ENCODE data around the gene SLC39A10. TPM values are rescaled to one million over a fixed set of nuclear protein-coding genes. Genes with fewer than 3 reads are reported as not detected.

SLC39A10 gene
- total and polyA plus RNA-seq, 9 of the 15 experiments (the other 6 are each of a cell fraction or from before 2014, with no cell fraction given): 12.5 to 40.1 (median 23.1) TPM

DNA sequence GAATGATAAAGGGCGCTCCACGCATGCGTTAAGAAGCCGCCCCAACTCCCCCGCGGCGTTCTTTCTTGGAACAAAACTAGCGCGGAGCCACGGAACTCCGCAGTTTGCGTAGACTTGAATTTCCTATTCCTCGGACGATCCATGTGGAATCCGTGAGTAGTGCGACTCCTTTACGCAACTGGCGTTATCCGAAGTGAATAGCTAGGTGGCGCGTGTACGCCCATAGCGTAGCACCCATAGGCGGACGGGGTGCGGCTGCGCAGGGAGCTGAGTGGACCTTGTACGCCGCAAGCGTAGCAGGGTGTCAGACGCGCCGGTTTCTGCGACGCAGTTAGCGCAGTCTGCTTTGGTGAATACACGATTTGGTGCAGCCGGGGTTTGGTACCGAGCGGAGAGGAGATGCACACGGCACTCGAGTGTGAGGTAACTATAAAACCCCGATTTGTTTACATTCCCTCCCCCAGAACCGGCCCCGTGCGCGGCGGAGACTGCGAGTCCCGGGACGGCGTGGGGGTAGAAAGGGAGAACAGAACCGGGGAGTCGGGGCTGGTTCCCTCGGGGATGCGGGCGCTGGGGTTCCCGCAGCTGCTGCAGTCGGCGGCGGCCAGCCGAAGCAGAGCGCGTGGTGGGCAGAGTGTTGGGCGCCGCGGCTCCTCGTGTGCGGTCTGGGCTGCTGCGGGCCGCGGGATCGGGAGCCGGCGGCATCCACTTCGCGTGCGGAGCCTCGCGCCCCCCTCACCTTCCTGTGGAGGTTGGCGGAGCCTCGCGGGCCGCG lies at the start of gene SLC39A10 (continued):
- TF ChIP-seq, protein P1, sequence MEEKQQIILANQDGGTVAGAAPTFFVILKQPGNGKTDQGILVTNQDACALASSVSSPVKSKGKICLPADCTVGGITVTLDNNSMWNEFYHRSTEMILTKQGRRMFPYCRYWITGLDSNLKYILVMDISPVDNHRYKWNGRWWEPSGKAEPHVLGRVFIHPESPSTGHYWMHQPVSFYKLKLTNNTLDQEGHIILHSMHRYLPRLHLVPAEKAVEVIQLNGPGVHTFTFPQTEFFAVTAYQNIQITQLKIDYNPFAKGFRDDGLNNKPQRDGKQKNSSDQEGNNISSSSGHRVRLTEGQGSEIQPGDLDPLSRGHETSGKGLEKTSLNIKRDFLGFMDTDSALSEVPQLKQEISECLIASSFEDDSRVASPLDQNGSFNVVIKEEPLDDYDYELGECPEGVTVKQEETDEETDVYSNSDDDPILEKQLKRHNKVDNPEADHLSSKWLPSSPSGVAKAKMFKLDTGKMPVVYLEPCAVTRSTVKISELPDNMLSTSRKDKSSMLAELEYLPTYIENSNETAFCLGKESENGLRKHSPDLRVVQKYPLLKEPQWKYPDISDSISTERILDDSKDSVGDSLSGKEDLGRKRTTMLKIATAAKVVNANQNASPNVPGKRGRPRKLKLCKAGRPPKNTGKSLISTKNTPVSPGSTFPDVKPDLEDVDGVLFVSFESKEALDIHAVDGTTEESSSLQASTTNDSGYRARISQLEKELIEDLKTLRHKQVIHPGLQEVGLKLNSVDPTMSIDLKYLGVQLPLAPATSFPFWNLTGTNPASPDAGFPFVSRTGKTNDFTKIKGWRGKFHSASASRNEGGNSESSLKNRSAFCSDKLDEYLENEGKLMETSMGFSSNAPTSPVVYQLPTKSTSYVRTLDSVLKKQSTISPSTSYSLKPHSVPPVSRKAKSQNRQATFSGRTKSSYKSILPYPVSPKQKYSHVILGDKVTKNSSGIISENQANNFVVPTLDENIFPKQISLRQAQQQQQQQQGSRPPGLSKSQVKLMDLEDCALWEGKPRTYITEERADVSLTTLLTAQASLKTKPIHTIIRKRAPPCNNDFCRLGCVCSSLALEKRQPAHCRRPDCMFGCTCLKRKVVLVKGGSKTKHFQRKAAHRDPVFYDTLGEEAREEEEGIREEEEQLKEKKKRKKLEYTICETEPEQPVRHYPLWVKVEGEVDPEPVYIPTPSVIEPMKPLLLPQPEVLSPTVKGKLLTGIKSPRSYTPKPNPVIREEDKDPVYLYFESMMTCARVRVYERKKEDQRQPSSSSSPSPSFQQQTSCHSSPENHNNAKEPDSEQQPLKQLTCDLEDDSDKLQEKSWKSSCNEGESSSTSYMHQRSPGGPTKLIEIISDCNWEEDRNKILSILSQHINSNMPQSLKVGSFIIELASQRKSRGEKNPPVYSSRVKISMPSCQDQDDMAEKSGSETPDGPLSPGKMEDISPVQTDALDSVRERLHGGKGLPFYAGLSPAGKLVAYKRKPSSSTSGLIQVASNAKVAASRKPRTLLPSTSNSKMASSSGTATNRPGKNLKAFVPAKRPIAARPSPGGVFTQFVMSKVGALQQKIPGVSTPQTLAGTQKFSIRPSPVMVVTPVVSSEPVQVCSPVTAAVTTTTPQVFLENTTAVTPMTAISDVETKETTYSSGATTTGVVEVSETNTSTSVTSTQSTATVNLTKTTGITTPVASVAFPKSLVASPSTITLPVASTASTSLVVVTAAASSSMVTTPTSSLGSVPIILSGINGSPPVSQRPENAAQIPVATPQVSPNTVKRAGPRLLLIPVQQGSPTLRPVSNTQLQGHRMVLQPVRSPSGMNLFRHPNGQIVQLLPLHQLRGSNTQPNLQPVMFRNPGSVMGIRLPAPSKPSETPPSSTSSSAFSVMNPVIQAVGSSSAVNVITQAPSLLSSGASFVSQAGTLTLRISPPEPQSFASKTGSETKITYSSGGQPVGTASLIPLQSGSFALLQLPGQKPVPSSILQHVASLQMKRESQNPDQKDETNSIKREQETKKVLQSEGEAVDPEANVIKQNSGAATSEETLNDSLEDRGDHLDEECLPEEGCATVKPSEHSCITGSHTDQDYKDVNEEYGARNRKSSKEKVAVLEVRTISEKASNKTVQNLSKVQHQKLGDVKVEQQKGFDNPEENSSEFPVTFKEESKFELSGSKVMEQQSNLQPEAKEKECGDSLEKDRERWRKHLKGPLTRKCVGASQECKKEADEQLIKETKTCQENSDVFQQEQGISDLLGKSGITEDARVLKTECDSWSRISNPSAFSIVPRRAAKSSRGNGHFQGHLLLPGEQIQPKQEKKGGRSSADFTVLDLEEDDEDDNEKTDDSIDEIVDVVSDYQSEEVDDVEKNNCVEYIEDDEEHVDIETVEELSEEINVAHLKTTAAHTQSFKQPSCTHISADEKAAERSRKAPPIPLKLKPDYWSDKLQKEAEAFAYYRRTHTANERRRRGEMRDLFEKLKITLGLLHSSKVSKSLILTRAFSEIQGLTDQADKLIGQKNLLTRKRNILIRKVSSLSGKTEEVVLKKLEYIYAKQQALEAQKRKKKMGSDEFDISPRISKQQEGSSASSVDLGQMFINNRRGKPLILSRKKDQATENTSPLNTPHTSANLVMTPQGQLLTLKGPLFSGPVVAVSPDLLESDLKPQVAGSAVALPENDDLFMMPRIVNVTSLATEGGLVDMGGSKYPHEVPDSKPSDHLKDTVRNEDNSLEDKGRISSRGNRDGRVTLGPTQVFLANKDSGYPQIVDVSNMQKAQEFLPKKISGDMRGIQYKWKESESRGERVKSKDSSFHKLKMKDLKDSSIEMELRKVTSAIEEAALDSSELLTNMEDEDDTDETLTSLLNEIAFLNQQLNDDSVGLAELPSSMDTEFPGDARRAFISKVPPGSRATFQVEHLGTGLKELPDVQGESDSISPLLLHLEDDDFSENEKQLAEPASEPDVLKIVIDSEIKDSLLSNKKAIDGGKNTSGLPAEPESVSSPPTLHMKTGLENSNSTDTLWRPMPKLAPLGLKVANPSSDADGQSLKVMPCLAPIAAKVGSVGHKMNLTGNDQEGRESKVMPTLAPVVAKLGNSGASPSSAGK (IDR thresholded peaks at IDR 0.05): peak; percentile 19; the same call in 1 of the 2 replicates
- TF ChIP-seq KDM5B (IDR thresholded peaks at IDR 0.05; ENCODE audit: insufficient replicate concordance, low read depth, low read length): peak; percentile 86
- TF ChIP-seq L3MBTL2 (IDR thresholded peaks at IDR 0.05): peak; percentile 3; the same call in 1 of the 2 replicates
- TF ChIP-seq EGR1 (conservative IDR thresholded peaks at IDR 0.05): peak; percentile 45
- TF ChIP-seq NONO (IDR thresholded peaks at IDR 0.05; ENCODE audit: low read depth in 2 of 2, low read length in 1 of 2): peak in 1 of 2 experiments; percentile 85; a peak in 2 of 4 replicates
- no peak for TF ChIP-seq ZBTB49 (CRISPR knock-in tag; IDR thresholded peaks at IDR 0.05; ENCODE audit: borderline replicate concordance)
- TF ChIP-seq, protein P2, sequence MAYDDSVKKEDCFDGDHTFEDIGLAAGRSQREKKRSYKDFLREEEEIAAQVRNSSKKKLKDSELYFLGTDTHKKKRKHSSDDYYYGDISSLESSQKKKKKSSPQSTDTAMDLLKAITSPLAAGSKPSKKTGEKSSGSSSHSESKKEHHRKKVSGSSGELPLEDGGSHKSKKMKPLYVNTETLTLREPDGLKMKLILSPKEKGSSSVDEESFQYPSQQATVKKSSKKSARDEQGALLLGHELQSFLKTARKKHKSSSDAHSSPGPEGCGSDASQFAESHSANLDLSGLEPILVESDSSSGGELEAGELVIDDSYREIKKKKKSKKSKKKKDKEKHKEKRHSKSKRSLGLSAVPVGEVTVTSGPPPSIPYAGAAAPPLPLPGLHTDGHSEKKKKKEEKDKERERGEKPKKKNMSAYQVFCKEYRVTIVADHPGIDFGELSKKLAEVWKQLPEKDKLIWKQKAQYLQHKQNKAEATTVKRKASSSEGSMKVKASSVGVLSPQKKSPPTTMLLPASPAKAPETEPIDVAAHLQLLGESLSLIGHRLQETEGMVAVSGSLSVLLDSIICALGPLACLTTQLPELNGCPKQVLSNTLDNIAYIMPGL (CRISPR knock-in tag; IDR thresholded peaks at IDR 0.05): peak; percentile 23; the same call in 1 of the 2 replicates
- no peak for TF ChIP-seq C11orf30 (IDR thresholded peaks at IDR 0.05; ENCODE audit: low read depth)
- no peak for TF ChIP-seq ZNF77 (CRISPR knock-in tag; IDR thresholded peaks at IDR 0.05)
- peak; percentile 63 for TF ChIP-seq FIP1L1 (IDR thresholded peaks at IDR 0.05; ENCODE audit: low read depth, low read length, poor library complexity, severe bottlenecking)

All from K562 (cell line).